ENCODE measurements around the gene SERPINB13. TPM values are rescaled to one million over a fixed set of nuclear protein-coding genes. Genes with fewer than 3 reads are reported as not detected.

Gene SERPINB13
- total RNA-seq, 4 donors from 2014 or later = 1.4 TPM; not detected in 3

DNA sequence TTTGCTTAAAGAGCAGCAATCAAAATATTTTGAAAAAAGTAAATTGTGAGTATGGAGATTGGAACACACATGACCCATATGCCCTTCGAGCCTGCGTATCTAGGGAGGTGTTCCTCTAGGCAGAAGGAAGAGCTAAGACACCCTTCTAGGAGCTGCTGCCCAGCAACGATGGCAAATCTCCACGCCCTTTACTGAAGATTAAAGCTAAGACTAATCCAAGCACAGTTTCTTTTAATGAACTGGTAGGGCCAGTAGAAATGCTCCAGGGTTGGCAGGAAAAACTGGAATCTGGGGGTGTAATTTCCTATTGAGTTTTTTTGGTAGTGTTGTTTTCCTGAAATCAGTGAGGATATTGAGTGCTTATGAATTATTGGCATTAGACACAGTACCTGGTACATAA, 712 bp upstream of the SERPINB13 start:
- no peak overlapping the region for H3K4me3 ChIP-seq
- no peaks in the 10 kb centered on the region for H3K36me3 ChIP-seq
- H3K4me1 ChIP-seq = no peaks in the 10 kb centered on the region
- in situ Hi-C loops (cut with MboI; ENCODE audit: low pct_ligation_motif_present in 1 of 4, low pct_unique_long_range_greater_than_20kb in 1 of 4, low sequenced_read_pairs in 3 of 4) (no loop called here), intact Hi-C loops (cut with DNase I; ENCODE audit: low total_unique reads) (no loop called here)
- no peak for DNase-seq
- H3K9me3 ChIP-seq = no peaks in the 10 kb centered on the region
- TF ChIP-seq POLR2A (IDR thresholded peaks at IDR 0.05) (no peak), EP300 (IDR thresholded peaks at IDR 0.05; ENCODE audit: low read depth) (no peak), POLR2AphosphoS5 (IDR thresholded peaks at IDR 0.05) (no peak)
- TF ChIP-seq, protein P1, sequence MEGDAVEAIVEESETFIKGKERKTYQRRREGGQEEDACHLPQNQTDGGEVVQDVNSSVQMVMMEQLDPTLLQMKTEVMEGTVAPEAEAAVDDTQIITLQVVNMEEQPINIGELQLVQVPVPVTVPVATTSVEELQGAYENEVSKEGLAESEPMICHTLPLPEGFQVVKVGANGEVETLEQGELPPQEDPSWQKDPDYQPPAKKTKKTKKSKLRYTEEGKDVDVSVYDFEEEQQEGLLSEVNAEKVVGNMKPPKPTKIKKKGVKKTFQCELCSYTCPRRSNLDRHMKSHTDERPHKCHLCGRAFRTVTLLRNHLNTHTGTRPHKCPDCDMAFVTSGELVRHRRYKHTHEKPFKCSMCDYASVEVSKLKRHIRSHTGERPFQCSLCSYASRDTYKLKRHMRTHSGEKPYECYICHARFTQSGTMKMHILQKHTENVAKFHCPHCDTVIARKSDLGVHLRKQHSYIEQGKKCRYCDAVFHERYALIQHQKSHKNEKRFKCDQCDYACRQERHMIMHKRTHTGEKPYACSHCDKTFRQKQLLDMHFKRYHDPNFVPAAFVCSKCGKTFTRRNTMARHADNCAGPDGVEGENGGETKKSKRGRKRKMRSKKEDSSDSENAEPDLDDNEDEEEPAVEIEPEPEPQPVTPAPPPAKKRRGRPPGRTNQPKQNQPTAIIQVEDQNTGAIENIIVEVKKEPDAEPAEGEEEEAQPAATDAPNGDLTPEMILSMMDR (IDR thresholded peaks at IDR 0.05) = no peak
- no peaks in the 10 kb centered on the region for H3K27me3 ChIP-seq
- H3K27ac ChIP-seq = no peak overlapping the region
- 71 to 73% methylated on average over 4 of the region's 4 CpGs for WGBS, 2 donors (ENCODE audit: low coverage in 1 of 2)

DNA sequence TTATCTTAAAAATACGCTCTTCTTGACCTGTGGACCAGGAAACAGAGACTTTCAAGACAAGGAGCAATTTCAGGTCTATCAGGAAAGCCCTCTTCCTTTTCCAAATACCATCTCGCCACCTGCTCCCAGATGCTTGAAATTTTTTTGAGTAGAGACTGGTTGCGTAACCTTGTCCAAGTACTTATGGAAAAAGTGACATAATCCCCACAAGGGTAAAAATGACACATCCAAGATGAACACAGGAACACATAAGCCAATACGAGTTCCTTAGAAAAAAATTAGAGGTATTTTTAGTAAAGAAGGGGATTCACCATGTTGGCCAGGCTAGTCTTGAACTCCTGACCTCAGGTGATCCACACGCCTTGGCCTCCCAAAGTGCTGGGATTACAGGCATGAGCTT, 1.8 kb downstream of the SERPINB13 start:
- Histone ChIP-seq H3K4me1 (no peaks in the 10 kb centered on the region), H3K4me3 (no peak overlapping the region), H3K9me3 (no peaks in the 10 kb centered on the region), H3K36me3 (no peaks in the 10 kb centered on the region), H3K27me3 (no peaks in the 10 kb centered on the region), H3K27ac (no peak overlapping the region)
- TF ChIP-seq POLR2AphosphoS5 (IDR thresholded peaks at IDR 0.05) (no peak), EP300 (IDR thresholded peaks at IDR 0.05; ENCODE audit: low read depth) (no peak), POLR2A (IDR thresholded peaks at IDR 0.05) (no peak)
- TF ChIP-seq, protein P1 (IDR thresholded peaks at IDR 0.05) = no peak
- no peak for DNase-seq
- in situ Hi-C loops (cut with MboI; ENCODE audit: low pct_ligation_motif_present in 1 of 4, low pct_unique_long_range_greater_than_20kb in 1 of 4, low sequenced_read_pairs in 3 of 4) (no loop called here), intact Hi-C loops (cut with DNase I; ENCODE audit: low total_unique reads) (no loop called here)
- 60 to 83% methylated on average over 3 to 5 of the region's 5 CpGs for WGBS, 2 donors (ENCODE audit: low coverage in 1 of 2)

DNA sequence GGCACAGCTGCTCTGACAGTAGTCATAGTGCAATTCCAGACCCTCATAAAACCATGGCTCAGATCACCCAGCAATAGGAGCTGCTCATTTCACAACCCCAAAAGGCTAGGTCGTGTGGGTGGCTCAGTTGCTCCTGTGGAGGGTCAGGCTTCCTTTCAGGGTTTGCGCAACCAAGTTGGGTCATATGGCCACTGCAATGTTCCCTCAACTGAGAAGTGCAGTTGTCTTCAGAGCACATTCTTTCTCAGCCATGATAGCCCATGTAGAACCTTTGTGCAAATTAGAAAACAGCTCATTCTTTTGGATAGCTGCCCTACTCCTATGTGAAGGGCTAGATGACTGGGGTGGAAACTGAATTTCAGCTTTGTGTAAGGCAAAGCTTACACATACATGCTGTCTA, 3.2 kb downstream of the SERPINB13 start:
- in situ Hi-C loops (cut with MboI; ENCODE audit: low pct_ligation_motif_present in 1 of 4, low pct_unique_long_range_greater_than_20kb in 1 of 4, low sequenced_read_pairs in 3 of 4) (no loop called here), intact Hi-C loops (cut with DNase I; ENCODE audit: low total_unique reads) (no loop called here)
- H3K36me3 ChIP-seq = no peaks in the 10 kb centered on the region
- H3K27me3 ChIP-seq = no peaks in the 10 kb centered on the region
- TF ChIP-seq, protein P1 (IDR thresholded peaks at IDR 0.05) = no peak
- no peak for TF ChIP-seq POLR2A (IDR thresholded peaks at IDR 0.05)
- TF ChIP-seq POLR2AphosphoS5 (IDR thresholded peaks at IDR 0.05) = no peak
- TF ChIP-seq EP300 (IDR thresholded peaks at IDR 0.05; ENCODE audit: low read depth) = no peak
- H3K27ac ChIP-seq = no peak overlapping the region
- 61% methylated on average over 2 of the region's 2 CpGs; no CpG with 5 or more reads in 1 of the 2 donors for WGBS, 2 donors (ENCODE audit: low coverage in 1 of 2)
- H3K4me3 ChIP-seq = no peak overlapping the region
- DNase-seq = no peak
- no peaks in the 10 kb centered on the region for H3K4me1 ChIP-seq
- no peaks in the 10 kb centered on the region for H3K9me3 ChIP-seq

- in situ Hi-C loops (cut with MboI; ENCODE audit: low pct_ligation_motif_present in 1 of 4, low pct_unique_long_range_greater_than_20kb in 1 of 4, low sequenced_read_pairs in 3 of 4) (no loop called here), intact Hi-C loops (cut with DNase I; ENCODE audit: low total_unique reads) (no loop called here)
- no peak overlapping the region for H3K4me3 ChIP-seq
- TF ChIP-seq, protein P1 (IDR thresholded peaks at IDR 0.05) = no peak
- TF ChIP-seq EP300 (IDR thresholded peaks at IDR 0.05; ENCODE audit: low read depth) (no peak), POLR2A (IDR thresholded peaks at IDR 0.05) (no peak), POLR2AphosphoS5 (IDR thresholded peaks at IDR 0.05) (no peak)
- no peaks in the 10 kb centered on the region for H3K9me3 ChIP-seq
- no peaks in the 10 kb centered on the region for H3K36me3 ChIP-seq
- H3K27me3 ChIP-seq = no peaks in the 10 kb centered on the region
- no peak for DNase-seq
- H3K27ac ChIP-seq = no peak overlapping the region
- H3K4me1 ChIP-seq = no peaks in the 10 kb centered on the region
- WGBS, 2 donors (ENCODE audit: low coverage in 1 of 2) = 66 to 68% methylated on average over 3 of the region's 3 CpGs
These were observed 4.0 kb downstream of the SERPINB13 start for GRCh38 chr18:63590966-63591695.

Data from transverse colon (tissue), 4 donors.